ENCODE data around the gene BCOR. TPM values are rescaled to one million over a fixed set of nuclear protein-coding genes. Genes with fewer than 3 reads are reported as not detected.

Gene BCOR
- total and polyA plus RNA-seq, 9 of the 15 experiments (the other 6 are each of a cell fraction or from before 2014, with no cell fraction given) = 27.5 to 113 (median 37.6) TPM

DNA sequence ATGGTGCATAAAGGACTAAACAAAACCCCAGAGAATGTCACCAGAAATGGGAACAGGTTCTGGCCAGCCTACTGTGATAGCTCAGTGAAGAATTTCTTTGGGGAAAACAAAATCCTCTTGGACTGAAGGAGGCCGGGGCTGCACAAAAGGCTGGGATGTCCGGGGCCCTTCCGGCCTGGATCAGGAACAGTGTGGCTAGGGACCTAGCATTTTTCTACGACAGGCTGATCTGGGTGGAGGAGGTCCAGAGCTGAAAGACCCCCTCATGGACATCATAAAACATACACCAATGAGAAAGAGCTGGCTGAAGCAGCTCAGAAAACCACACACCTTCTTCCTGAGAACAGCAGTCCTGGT lies 94.7 kb downstream of the BCOR start (continued):
- no peak for TF ChIP-seq JUND (IDR thresholded peaks at IDR 0.05; ENCODE audit: borderline replicate concordance, low read depth, low read length)
- TF ChIP-seq JUND (tag; IDR thresholded peaks at IDR 0.05; ENCODE audit: borderline replicate concordance, low read depth, low read length) = no peak
- no peak for TF ChIP-seq ETV5 (CRISPR knock-in tag; IDR thresholded peaks at IDR 0.05; ENCODE audit: low read depth)
- no peak for TF ChIP-seq ZNF41 (CRISPR knock-in tag; conservative IDR thresholded peaks at IDR 0.05)
- TF ChIP-seq ZBTB40 (IDR thresholded peaks at IDR 0.05) = no peak
- no peak for TF ChIP-seq ZBTB40 (CRISPR knock-in tag; IDR thresholded peaks at IDR 0.05)
- TF ChIP-seq GTF2E2 (tag; IDR thresholded peaks at IDR 0.05) = no peak
